MCF 10A (cell line): ENCODE data around the gene CCDC9B. TPM values are rescaled to one million over a fixed set of nuclear protein-coding genes. Genes with fewer than 3 reads are reported as not detected.

ENCODE experiments used
- BruUV-seq: library from RNA; stranded (reverse); fragments of 400-500 nt; replicated peaks from 2 replicates; lab custom pipeline; 2021; lab: Mats Ljungman, UMichigan
- CTCF ChIA-PET: fragments of 300-600 bp; sonication (Branson Sonifier 250); formaldehyde crosslinking; extraction: SDS; loops from one replicate; lab custom pipeline; 2021; ENCODE audit warnings: antibody characterized with exemption, inconsistent platforms; lab: Yijun Ruan, JAX
- POLR2A ChIA-PET: fragments of 300-600, 350-650 bp; sonication (Branson Sonifier 250); formaldehyde crosslinking; extraction: SDS; loops from one replicate; lab custom pipeline; 2020; ENCODE audit warnings: antibody characterized with exemption, inconsistent platforms; lab: Yijun Ruan, JAX
- DNase-seq: peaks from one replicate; pipeline ENCODE4 v3.0.0-alpha.2; 2018; ENCODE audit not compliant: unreplicated experiment
- H3K27ac Mint-ChIP-seq: one replicate; pipeline ENCODE4 v1.8.0; 2022; ENCODE audit warnings: mild to moderate bottlenecking, low read depth, mixed read lengths; ENCODE audit not compliant: unreplicated experiment
- H3K27me3 Mint-ChIP-seq: one replicate; pipeline ENCODE4 v1.8.0; 2022; ENCODE audit warnings: mixed read lengths; ENCODE audit not compliant: insufficient read depth, unreplicated experiment
- H3K36me3 Mint-ChIP-seq: one replicate; pipeline ENCODE4 v1.8.0; 2022; ENCODE audit warnings: mild to moderate bottlenecking, moderate library complexity, mixed read lengths; ENCODE audit not compliant: insufficient read depth, unreplicated experiment
- H3K4me1 Mint-ChIP-seq: one replicate; pipeline ENCODE4 v1.8.0; 2022; ENCODE audit warnings: mixed read lengths; ENCODE audit not compliant: insufficient read depth, unreplicated experiment
- H3K4me3 Mint-ChIP-seq: one replicate; pipeline ENCODE4 v1.8.0; 2022; ENCODE audit warnings: mild to moderate bottlenecking, moderate library complexity, mixed read lengths; ENCODE audit not compliant: unreplicated experiment
- H3K9me3 Mint-ChIP-seq: one replicate; pipeline ENCODE4 v1.8.0; 2022; ENCODE audit warnings: mixed read lengths; ENCODE audit not compliant: unreplicated experiment
- intact Hi-C: fragments of 100-400 bp; cut with micrococcal nuclease; formaldehyde crosslinking; loops from 2 replicates; pipeline ENCODE4 v1.14.1; 2022
- total RNA-seq: library from RNA; stranded (reverse); gene quantifications from 2 replicates; pipeline ENCODE4 v1.2.3, GENCODE V29; 2022
- TF ChIP-seq, protein P1 (sequence below): fragments of 200-600 bp; IDR thresholded peaks from one replicate; pipeline ENCODE4 v1.8.0; 2022; ENCODE audit warnings: antibody characterized with exemption, mild to moderate bottlenecking; ENCODE audit not compliant: unreplicated experiment

CCDC9B gene
- total RNA-seq, 1 experiment from 2014 or later: 36.0 TPM

DNA sequence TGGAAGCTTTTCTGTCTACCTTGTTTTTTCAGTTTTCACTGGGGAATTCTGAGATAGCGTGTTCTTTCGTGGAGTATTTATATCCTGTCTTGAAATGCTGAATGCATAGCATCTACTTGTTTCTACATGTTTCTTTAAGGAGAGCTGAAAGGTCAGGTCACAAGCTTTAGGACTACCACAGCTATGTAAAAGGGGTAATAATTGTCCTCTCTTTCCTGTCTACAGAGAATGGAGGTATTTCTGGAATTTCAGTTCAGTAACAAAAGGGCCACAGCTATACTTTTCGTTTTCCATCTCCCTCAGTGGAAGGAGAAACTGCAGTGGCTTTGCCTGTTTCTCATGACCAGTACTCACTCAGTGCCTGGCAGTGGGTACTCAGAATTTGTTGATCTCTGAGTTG is 12.6 kb downstream of the CCDC9B start:
- CTCF ChIA-PET: interaction anchor here (0.6 to 7.5 kb wide), 9 partner anchors 8 to 54 kb away, joined by 3 to 105 read pairs (median 4); partner anchors contain the start of gene CCDC9B
- POLR2A ChIA-PET: interaction anchor here (0.7 to 5.7 kb wide), 4 partner anchors 11 to 54 kb away, joined by 3 to 62 read pairs (median 4); partner anchors contain the start of genes CCDC9B and KNSTRN
- TF ChIP-seq, protein P1, sequence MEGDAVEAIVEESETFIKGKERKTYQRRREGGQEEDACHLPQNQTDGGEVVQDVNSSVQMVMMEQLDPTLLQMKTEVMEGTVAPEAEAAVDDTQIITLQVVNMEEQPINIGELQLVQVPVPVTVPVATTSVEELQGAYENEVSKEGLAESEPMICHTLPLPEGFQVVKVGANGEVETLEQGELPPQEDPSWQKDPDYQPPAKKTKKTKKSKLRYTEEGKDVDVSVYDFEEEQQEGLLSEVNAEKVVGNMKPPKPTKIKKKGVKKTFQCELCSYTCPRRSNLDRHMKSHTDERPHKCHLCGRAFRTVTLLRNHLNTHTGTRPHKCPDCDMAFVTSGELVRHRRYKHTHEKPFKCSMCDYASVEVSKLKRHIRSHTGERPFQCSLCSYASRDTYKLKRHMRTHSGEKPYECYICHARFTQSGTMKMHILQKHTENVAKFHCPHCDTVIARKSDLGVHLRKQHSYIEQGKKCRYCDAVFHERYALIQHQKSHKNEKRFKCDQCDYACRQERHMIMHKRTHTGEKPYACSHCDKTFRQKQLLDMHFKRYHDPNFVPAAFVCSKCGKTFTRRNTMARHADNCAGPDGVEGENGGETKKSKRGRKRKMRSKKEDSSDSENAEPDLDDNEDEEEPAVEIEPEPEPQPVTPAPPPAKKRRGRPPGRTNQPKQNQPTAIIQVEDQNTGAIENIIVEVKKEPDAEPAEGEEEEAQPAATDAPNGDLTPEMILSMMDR: no peak
- BruUV-seq: no TSS peak
- H3K36me3 Mint-ChIP-seq: peaks cover 19% of the 10 kb centered on the region
- no peaks in the 10 kb centered on the region for H3K9me3 Mint-ChIP-seq
- no peak overlapping the region for H3K4me3 Mint-ChIP-seq
- no peaks in the 10 kb centered on the region for H3K27me3 Mint-ChIP-seq
- peaks cover 41% of the 10 kb centered on the region for H3K4me1 Mint-ChIP-seq
- no peak overlapping the region for H3K27ac Mint-ChIP-seq
- DNase-seq: no peak
- intact Hi-C loops: no loop called here

DNA sequence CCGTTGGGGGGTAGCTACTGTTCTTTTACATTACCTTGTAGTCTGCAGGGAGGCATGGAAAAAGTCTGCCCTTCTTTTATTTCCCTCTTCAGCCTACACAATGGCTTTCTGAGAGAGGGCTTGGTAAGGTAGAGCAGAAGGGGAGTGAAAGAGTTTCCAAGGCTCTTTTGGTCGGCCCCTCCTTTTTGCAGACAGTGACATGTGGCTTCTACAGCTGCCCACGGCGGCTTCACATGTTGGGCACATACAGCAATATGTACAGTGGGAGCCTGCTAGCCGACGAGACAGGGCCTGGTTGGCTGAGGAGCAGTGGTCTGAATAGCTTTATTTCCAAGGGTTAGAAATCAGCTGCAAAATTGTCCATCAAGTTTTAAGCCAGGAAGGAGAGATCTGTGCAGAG is 13.3 kb downstream of the CCDC9B start:
- H3K27ac Mint-ChIP-seq: no peak overlapping the region
- CTCF ChIA-PET: interaction anchor here (0.6 to 7.5 kb wide), 14 partner anchors 7 to 110 kb away, joined by 3 to 105 read pairs (median 4); partner anchors contain the start of gene CCDC9B
- peaks cover 38% of the 10 kb centered on the region for H3K4me1 Mint-ChIP-seq
- TF ChIP-seq, protein P1: no peak
- intact Hi-C loops: no loop called here
- no peaks in the 10 kb centered on the region for H3K27me3 Mint-ChIP-seq
- no peak for DNase-seq
- H3K9me3 Mint-ChIP-seq: no peaks in the 10 kb centered on the region
- BruUV-seq: no TSS peak
- peaks cover 19% of the 10 kb centered on the region for H3K36me3 Mint-ChIP-seq
- POLR2A ChIA-PET: interaction anchor here (5.7 kb wide), 1 partner anchor 12 kb away, joined by 62 read pairs; the partner anchor contains the start of gene CCDC9B
- no peak overlapping the region for H3K4me3 Mint-ChIP-seq

DNA sequence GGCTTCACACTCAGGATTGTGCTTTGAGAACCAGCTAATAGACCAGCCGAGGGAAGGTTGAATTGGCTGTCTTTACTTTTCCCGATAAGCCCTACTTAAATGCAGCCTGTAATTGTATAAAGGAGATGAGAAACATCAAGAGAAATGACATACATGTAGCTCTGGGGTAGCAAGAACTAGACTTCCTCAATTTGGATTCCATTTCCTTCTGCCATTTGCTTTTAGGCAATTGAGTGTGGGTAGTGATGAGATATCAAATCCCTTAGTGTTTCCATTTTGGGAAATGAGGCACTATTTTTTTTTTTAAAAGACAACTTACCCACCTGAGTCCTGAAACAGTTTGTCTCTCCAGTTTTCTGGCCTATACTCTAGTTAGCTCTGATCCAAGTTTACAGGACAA is 15.0 kb downstream of the CCDC9B start:
- DNase-seq: no peak
- Mint-ChIP-seq H3K4me3 (no peak overlapping the region), H3K27ac (no peak overlapping the region), H3K4me1 (peaks cover 41% of the 10 kb centered on the region), H3K27me3 (no peaks in the 10 kb centered on the region), H3K36me3 (peaks cover 14% of the 10 kb centered on the region), H3K9me3 (no peaks in the 10 kb centered on the region)
- TF ChIP-seq, protein P1: no peak
- POLR2A ChIA-PET: interaction anchor here (0.6 to 5.7 kb wide), 5 partner anchors 12 to 239 kb away, joined by 3 to 62 read pairs (median 3); partner anchors contain the start of genes CCDC9B and KNSTRN
- intact Hi-C loops: no loop called here
- CTCF ChIA-PET: interaction anchor here (0.5 to 7.5 kb wide), 6 partner anchors 13 to 100 kb away, joined by 3 to 105 read pairs (median 8); partner anchors contain the start of gene CCDC9B
- no TSS peak for BruUV-seq

DNA sequence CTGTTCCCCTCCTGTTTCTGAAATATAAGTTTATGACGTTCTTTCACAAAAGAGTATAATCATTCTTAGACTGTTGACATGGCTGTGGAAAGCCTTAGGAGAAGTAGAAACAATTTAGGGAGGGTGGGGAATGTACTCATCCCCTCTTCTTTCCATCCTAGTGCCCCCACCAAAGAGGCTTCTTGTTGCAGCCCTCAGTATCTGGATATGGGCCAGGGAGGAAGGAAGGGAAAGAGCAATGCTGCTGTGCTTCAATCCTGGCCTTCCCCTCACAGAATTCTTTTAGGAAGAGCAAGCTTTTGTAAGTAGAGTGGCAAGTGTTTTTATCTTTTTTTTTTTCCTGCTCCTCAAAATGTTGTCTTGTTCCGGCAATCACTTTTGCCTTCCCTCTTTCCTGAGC is 15.6 kb downstream of the CCDC9B start:
- H3K27ac Mint-ChIP-seq: no peak overlapping the region
- peaks cover 38% of the 10 kb centered on the region for H3K4me1 Mint-ChIP-seq
- CTCF ChIA-PET: interaction anchor here (0.6 to 7.5 kb wide), 7 partner anchors 13 to 97 kb away, joined by 3 to 105 read pairs (median 6); partner anchors contain the start of gene CCDC9B

More for the DNA sequence above, 15.6 kb downstream of the CCDC9B start:
- intact Hi-C loops: no loop called here
- Mint-ChIP-seq H3K9me3 (no peaks in the 10 kb centered on the region), H3K27me3 (no peaks in the 10 kb centered on the region), H3K36me3 (peaks cover 14% of the 10 kb centered on the region), H3K4me3 (peak overlapping the region; percentile 69)
- no TSS peak for BruUV-seq
- TF ChIP-seq, protein P1: no peak
- POLR2A ChIA-PET: interaction anchor here (0.6 to 5.7 kb wide), 6 partner anchors 11 to 244 kb away, joined by 3 to 62 read pairs (median 3); partner anchors contain the start of genes CCDC9B, KNSTRN and RPUSD2
- DNase-seq: no peak
